ENCODE data around the gene GJA1.

Gene GJA1

GRCh38 chr6:121443971-121444541, 8.6 kb downstream of the GJA1 start:
- TF ChIP-seq TAF1 (IDR thresholded peaks at IDR 0.05; ENCODE audit: borderline replicate concordance, insufficient read depth, low read length): no peak
- TF ChIP-seq FOXP2 (optimal IDR thresholded peaks at IDR 0.05; ENCODE audit: borderline replicate concordance, extremely low read depth, extremely low read length, insufficient read depth): no peak
- TF ChIP-seq SIN3A (IDR thresholded peaks at IDR 0.05; ENCODE audit: borderline replicate concordance, insufficient read depth, low read length): no peak
- TF ChIP-seq REST (IDR thresholded peaks at IDR 0.05; ENCODE audit: insufficient read depth in 1 of 2, low read depth in 2 of 2, low read length in 2 of 2): no peak
- no peak; the same call in 1 of the 2 replicates for TF ChIP-seq POLR2AphosphoS5 (IDR thresholded peaks at IDR 0.05; ENCODE audit: low read depth, low read length)

- TF ChIP-seq FOXP2 (optimal IDR thresholded peaks at IDR 0.05; ENCODE audit: borderline replicate concordance, extremely low read depth, extremely low read length, insufficient read depth) (no peak), TAF1 (IDR thresholded peaks at IDR 0.05; ENCODE audit: borderline replicate concordance, insufficient read depth, low read length) (no peak), SIN3A (IDR thresholded peaks at IDR 0.05; ENCODE audit: borderline replicate concordance, insufficient read depth, low read length) (no peak), REST (IDR thresholded peaks at IDR 0.05; ENCODE audit: insufficient read depth in 1 of 2, low read depth in 2 of 2, low read length in 2 of 2) (no peak), POLR2AphosphoS5 (IDR thresholded peaks at IDR 0.05; ENCODE audit: low read depth, low read length) (no peak)
Observed at GRCh38 chr6:121449331-121449730, 13.9 kb downstream of the GJA1 start.

- TF ChIP-seq REST (IDR thresholded peaks at IDR 0.05; ENCODE audit: insufficient read depth in 1 of 2, low read depth in 2 of 2, low read length in 2 of 2): no peak
- TF ChIP-seq SIN3A (IDR thresholded peaks at IDR 0.05; ENCODE audit: borderline replicate concordance, insufficient read depth, low read length): no peak
- TF ChIP-seq POLR2AphosphoS5 (IDR thresholded peaks at IDR 0.05; ENCODE audit: low read depth, low read length): no peak
Observed at GRCh38 chr6:121450242-121450641, 14.8 kb downstream of the GJA1 start.

GRCh38 chr6:121451250-121451649, 15.8 kb downstream of the GJA1 start:
- no peak for TF ChIP-seq REST (IDR thresholded peaks at IDR 0.05; ENCODE audit: insufficient read depth in 1 of 2, low read depth in 2 of 2, low read length in 2 of 2)
- TF ChIP-seq POLR2AphosphoS5 (IDR thresholded peaks at IDR 0.05; ENCODE audit: low read depth, low read length): peak; percentile 38; the same call in 1 of the 2 replicates

GRCh38 chr6:121453191-121453590, 17.7 kb downstream of the GJA1 start:
- TF ChIP-seq REST (IDR thresholded peaks at IDR 0.05; ENCODE audit: insufficient read depth in 1 of 2, low read depth in 2 of 2, low read length in 2 of 2) (no peak), SIN3A (IDR thresholded peaks at IDR 0.05; ENCODE audit: borderline replicate concordance, insufficient read depth, low read length) (no peak), TAF1 (IDR thresholded peaks at IDR 0.05; ENCODE audit: borderline replicate concordance, insufficient read depth, low read length) (no peak), POLR2AphosphoS5 (IDR thresholded peaks at IDR 0.05; ENCODE audit: low read depth, low read length) (no peak), FOXP2 (optimal IDR thresholded peaks at IDR 0.05; ENCODE audit: borderline replicate concordance, extremely low read depth, extremely low read length, insufficient read depth) (no peak)
